Stimulated activated CD4-positive, alpha-beta T cell treated with anti-CD3 and anti-CD28 coated beads, Interleukin-15, amount 100 ng/mL, for 24 hours (primary cell): ENCODE measurements around the gene ROR1.

Source experiments
- DNase-seq: peaks from one replicate; pipeline ENCODE4 v3.0.0-alpha.2; 2020

The ROR1 gene

DNA sequence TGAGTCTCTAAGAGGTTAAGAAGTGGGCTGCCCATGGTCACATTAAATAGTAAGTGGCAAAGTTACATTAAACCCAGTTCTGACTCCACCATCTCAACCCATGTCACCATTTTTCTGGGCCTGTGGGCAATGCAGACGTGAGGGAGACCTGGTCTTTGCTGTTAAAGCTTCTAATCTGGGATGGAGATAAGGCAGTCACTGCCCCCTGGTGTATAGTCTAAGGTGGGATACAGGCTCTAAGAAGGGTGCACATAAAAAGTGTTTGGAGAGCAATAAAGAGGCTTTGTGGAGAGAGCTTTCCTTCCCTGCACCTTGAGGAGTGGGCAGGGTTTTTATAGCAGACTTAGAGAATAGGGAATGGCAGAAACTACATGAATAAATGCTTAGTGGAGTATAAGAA lies 141.3 kb downstream of the ROR1 start:
- DNase-seq = no peak

GRCh38 chr1:63916485-63917360 lies 142.9 kb downstream of the ROR1 start:
- DNase-seq = no peak

GRCh38 chr1:63917571-63918417 lies 144.0 kb downstream of the ROR1 start:
- peak; percentile 44 for DNase-seq

DNA sequence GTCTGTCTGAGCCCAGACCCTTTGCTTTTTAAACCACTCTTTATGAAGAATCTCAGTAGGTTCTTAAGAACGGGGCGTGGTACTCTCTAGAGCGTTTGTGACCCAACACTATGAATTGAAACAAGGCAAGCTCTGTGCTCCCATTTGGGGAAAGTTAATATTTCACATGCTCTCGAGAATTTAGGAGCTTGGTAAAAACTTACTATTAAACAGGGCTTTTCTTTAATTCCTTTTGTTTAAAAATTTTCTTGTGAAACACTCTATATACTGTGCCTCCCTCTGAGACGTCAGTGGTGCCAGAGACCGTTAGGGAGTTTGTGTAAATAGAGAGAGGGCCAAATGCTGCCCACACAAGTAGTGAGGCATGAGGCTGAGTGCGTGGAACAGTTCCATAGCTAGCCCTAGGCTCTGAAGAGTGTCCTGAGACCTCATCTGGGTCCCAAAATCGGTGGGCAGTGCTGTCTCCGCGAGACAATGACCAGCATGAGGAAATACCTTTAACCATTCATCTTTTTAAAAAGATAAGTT lies 144.7 kb downstream of the ROR1 start:
- DNase-seq = no peak

DNA sequence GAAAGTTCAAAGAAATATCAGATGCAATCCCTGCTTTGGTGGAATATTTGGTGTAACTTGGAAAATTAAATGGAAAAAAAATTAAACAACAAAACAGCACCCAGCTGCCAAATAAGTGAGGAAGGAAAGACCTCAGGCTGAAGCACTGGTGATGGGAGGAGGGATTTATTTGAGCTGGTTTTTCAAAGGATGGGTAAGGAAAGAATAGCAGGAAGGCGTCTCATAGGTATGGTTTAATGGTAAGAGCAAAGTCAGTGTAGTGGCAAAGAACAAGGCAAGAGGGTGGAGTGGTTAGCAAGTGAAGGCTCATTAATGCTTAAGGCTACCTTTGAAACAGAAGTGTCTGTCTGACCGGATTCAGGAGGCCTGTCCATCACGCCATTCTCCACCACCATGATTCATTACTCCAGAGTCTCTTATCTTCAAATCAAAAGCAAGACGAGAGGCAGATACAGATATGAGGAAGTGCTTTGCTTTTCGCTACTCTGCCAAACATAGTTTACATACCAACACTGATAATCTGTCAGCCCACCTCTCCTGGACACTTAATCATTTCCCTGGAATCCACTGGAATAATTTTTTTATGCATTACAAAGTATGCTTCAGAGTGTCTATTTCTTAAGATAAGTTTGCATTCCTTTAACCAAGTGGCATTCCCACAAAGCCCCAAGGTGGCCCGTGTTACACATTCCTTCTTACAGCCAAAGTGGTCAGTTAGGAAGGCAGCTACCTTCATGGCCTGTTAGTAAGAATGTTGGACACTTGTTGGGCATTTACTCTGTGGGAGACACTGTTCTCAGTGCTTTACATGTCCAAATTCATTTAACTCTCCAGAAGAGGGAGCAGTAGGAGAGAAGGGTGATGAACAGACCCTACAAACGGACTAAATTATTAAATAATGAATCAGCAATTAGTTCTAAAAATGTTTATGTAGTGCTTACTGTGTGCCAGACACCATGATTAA lies 146.6 kb downstream of the ROR1 start:
- no peak for DNase-seq

GRCh38 chr1:63921359-63921758 lies 147.5 kb downstream of the ROR1 start:
- no peak for DNase-seq

- no peak for DNase-seq
Observed at GRCh38 chr1:63921802-63922201, 148.0 kb downstream of the ROR1 start.

- no peak for DNase-seq
Observed at GRCh38 chr1:63922848-63923247, 149.0 kb downstream of the ROR1 start.

DNA sequence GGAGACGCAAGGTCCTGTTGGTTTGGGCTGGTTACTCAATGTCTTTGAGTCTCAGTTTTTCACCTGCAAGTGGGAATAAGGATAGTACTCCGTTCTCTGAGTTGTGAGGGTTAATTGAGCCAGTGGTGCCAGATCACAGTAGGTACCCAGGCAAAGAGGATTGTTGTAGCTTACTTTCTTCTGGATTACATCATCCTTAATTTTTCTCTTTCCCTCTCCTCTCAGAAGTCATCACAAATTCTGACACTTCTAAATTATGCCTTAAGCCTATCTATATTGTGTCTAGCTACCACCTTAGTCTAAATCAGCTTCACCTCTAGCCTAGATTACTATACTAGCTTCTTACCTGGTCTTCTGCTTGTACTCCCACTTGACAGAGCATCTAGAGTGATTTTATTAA lies 149.5 kb downstream of the ROR1 start:
- no peak for DNase-seq

- DNase-seq = no peak
Observed at GRCh38 chr1:63924600-63924999, 150.8 kb downstream of the ROR1 start.

DNA sequence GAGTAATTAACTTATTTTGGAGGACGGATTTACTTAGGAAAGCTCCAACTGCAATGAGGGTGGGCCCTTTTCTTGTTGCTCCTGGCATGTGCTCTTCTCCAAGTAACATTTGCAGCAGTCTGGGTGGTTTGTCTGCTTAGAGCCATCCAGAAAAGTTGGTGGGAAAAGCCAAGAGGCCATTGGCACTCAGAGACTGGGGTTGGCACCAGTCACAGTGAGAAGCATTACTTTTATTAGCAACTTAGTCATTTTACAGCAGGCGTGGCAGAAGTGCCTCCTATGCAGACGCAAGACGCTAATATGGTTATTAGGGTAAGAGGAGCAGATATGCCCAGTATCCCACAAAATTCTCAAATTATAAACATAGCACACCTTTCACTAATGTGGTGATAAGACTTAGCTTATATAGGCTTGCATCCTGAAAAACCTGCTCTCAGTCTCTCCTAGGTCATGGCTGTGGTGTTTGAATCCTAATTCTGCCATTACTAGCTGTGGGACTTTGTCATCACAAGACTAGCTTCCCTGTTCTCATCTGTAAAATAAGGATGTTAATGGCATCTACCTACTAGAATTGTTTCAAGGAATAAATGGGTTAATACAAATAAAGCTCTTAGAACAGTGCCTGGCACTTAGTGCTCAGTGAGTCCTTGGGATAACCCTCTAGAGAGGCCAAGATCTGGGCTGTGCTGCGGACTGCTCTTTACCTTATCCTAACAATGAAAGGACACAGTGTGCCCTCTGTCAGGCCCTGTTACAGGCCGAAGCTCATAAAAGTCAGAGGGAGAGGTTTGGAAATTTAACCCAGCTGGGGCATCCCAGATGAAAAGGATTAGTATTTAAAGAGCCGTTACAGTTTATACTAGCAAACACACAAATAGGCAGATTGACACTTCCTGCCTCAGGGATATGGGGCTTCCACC lies 154.6 kb downstream of the ROR1 start:
- no peak for DNase-seq

DNA sequence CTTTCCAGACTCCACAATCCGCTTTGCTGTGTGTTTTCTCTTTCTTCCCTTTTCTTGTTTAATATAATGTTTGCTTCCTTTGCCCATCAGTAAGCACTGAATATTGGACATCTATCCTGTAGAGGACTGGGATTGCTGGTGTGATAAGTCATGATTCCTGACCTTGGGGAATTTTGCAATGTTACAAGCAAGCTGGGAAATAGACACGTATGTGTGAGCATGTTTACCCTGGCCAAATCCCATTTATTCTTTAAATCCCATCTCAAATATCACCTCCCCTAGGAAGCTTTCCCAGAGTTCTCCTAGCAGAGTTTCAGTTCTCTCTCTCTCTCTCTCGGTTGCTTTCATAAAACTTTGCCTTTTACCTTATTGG lies 155.3 kb downstream of the ROR1 start:
- no peak for DNase-seq

DNA sequence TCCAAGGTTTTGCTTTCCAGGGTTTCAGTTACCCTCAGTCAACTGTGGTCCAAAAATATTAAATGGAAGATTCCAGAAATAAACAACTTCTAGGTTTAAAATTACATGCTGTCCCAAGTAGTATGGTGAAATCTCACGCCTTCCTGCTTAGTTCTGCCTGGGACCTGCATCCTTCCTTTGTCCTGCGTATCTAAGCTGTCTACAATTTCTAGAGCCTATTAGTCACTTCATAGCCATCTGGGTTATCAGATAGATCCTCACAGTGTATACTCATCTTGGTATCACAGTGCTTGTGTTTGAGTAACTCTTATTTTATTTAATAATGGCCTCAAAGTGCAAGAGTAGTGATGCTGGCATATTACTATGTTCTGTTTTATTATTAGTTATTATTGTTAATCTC lies 157.7 kb downstream of the ROR1 start:
- no peak for DNase-seq

GRCh38 chr1:63934697-63935096 lies 160.9 kb downstream of the ROR1 start:
- no peak for DNase-seq

- DNase-seq = no peak
Observed at GRCh38 chr1:63935143-63935542, 161.3 kb downstream of the ROR1 start.

DNA sequence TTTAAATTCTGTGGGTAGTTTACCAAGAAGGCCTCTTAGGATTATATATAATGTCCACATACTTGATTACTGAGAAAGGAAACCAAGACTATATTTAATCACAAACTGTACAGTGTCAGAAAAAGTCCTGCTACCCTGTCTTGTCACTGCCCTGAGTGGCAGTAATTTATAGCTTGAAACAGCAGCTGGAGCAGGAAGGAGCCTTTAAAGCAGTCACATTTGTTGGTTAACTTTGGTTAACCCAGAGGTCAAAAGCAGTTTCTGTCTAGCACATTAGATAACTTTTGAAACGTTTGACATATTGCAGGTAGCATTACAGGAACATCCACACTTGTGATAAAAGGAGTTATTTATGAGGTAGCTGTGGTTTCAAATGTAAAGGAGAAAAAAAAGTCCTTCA lies 161.7 kb downstream of the ROR1 start:
- no peak for DNase-seq

GRCh38 chr1:63936276-63936675 lies 162.5 kb downstream of the ROR1 start:
- DNase-seq = no peak

DNA sequence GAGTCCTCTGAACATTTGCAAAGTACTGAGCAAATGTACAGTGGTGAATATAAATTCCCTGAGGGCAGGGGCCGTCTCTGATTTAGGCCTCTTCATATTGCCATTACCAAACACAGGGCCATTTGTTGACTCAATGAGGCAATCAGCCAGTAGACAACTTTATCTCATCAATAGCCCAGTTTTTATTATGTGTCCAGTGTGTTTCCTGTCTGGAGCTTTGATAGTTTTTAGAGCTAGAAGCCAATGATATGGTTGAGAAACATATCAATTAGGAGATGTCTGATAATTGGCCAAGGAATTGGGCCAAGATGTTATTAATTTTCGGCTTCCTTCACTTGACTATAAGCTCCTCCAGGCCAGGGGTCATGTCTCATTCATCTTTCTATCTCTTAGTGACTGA lies 163.0 kb downstream of the ROR1 start:
- DNase-seq = no peak

DNA sequence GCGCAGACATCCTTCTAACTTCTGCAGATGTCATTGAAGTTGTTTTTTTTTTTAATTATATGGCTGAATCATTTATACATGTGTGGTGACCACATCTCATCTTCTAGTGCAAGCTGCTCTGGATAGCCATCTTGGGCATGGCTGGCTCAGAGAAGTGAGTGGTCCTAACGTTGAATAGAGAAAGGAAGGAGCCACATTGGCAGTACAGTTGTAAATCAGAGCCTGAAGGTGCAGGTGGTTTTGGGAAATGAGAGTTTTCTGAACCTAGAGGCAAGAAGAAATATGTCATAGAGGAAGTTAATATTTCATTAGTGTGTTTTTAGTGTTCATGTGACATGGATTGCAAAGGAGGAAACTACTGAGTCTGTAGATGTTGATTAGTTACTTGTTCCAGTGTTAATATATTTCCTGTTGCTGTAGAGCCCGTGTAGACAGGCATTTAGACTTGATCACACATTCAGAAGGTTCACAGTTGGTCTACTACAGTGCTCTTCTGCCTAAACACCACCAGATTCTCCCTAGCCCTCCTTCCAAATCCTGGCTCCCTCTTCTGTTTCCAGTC lies 163.7 kb downstream of the ROR1 start:
- DNase-seq = no peak

- DNase-seq = no peak
Observed at GRCh38 chr1:63940440-63940839, 166.6 kb downstream of the ROR1 start.

- no peak for DNase-seq
Observed at GRCh38 chr1:63943393-63943792, 169.6 kb downstream of the ROR1 start.
